ENCODE measurements around the gene TMC3.

DNA sequence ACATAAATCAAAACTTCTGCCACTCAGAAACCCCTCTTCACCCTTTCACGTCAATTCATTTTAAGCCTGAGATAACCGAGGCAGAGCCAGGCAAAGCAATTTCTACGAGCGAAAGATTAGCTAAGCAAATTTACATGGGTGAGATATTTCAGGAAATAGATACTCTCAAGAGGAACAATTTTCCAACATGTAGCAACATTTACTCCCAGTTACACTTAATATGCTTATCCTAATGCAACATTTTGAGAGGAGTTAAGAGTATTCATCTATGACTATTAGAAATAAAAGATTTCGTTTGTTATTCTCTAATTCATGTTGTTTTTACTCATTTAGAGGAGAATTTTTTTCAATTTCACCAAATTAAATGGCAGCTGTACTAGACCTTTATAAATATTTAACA lies 837 bp downstream of the TMC3 start:
- TF ChIP-seq, protein P1, sequence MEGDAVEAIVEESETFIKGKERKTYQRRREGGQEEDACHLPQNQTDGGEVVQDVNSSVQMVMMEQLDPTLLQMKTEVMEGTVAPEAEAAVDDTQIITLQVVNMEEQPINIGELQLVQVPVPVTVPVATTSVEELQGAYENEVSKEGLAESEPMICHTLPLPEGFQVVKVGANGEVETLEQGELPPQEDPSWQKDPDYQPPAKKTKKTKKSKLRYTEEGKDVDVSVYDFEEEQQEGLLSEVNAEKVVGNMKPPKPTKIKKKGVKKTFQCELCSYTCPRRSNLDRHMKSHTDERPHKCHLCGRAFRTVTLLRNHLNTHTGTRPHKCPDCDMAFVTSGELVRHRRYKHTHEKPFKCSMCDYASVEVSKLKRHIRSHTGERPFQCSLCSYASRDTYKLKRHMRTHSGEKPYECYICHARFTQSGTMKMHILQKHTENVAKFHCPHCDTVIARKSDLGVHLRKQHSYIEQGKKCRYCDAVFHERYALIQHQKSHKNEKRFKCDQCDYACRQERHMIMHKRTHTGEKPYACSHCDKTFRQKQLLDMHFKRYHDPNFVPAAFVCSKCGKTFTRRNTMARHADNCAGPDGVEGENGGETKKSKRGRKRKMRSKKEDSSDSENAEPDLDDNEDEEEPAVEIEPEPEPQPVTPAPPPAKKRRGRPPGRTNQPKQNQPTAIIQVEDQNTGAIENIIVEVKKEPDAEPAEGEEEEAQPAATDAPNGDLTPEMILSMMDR (IDR thresholded peaks at IDR 0.05), result no peak
- no peak for TF ChIP-seq EZH2 (IDR thresholded peaks at IDR 0.05)

Data from neural progenitor cell (in vitro differentiated cells).